Activated naive CD4-positive, alpha-beta T cell treated with anti-CD3 and anti-CD28 coated beads, Interleukin-2, amount 50 U/mL, for 72 hours (primary cell): ENCODE results near the gene BABAM2. TPM values are rescaled to one million over a fixed set of nuclear protein-coding genes. Genes with fewer than 3 reads are reported as not detected.

Experiments used
- ATAC-seq, 2 donors: fragments of 150-1000 bp; cut with Tn5 transposase; 2 replicates each; pipeline ENCODE4 v1.10.0; 2021; ENCODE audit warnings: mild to moderate bottlenecking in 2 of 2, moderate library complexity in 2 of 2
- DNase-seq, 2 donors: peaks; one replicate each; pipeline ENCODE4 v3.0.0; 2021 to 2022; ENCODE audit warnings: low spot score in 2 of 2
- H3K27ac Mint-ChIP-seq, 2 donors: one replicate each; pipeline ENCODE4 v1.8.0; 2022; ENCODE audit warnings: mild to moderate bottlenecking in 2 of 2, mixed read lengths in 2 of 2
- H3K36me3 Mint-ChIP-seq, 2 donors: one replicate each; pipeline ENCODE4 v1.8.0; 2022; ENCODE audit warnings: mixed read lengths in 2 of 2
- H3K9me3 Mint-ChIP-seq, 2 donors: one replicate each; pipeline ENCODE4 v1.8.0; 2022; ENCODE audit warnings: mixed read lengths in 2 of 2
- total RNA-seq, 2 donors: library from RNA; stranded (reverse); gene quantifications; one replicate each; pipeline ENCODE4 v1.2.3, GENCODE V29; 2022

BABAM2 gene
- total RNA-seq, 2 donors from 2014 or later, result 45.2 to 59.8 TPM

DNA sequence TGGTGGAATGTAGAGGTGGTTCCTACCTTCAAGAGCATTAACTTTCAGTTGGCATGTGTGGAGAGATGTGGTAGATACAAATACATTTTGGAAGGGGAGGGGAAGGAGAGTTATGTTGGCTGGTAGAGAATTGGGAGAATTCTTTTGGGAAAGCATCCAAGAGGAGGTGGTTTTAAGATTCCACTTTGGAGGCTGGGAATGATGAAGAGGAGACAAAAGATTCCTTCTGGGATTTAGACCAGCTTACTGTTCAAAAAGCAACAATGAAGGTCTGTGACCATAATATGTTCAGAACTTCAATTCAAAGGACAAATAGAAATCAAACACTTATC is 381.4 kb downstream of the BABAM2 start:
- H3K36me3 Mint-ChIP-seq, result peaks cover 5 to 13% of the 10 kb centered on the region in 2 donors
- no peak for DNase-seq
- H3K27ac Mint-ChIP-seq, result no peak overlapping the region
- no peak for ATAC-seq
- H3K9me3 Mint-ChIP-seq, result peaks cover 0 to 5% of the 10 kb centered on the region in 2 donors

GRCh38 chr2:28273751-28274150 is 383.2 kb downstream of the BABAM2 start:
- peaks cover 0 to 5% of the 10 kb centered on the region in 2 donors for H3K9me3 Mint-ChIP-seq
- H3K27ac Mint-ChIP-seq, result no peak overlapping the region
- ATAC-seq (peak; percentile 49 to 73), DNase-seq (no peak)
- peaks cover 5 to 13% of the 10 kb centered on the region in 2 donors for H3K36me3 Mint-ChIP-seq

- DNase-seq (no peak), ATAC-seq (no peak)
- Mint-ChIP-seq H3K9me3 (peaks cover 0 to 5% of the 10 kb centered on the region in 2 donors), H3K36me3 (peaks cover 5 to 13% of the 10 kb centered on the region in 2 donors), H3K27ac (no peak overlapping the region)
Measured at GRCh38 chr2:28274911-28275685, 384.6 kb downstream of the BABAM2 start.

- H3K9me3 Mint-ChIP-seq, result peaks cover 0 to 5% of the 10 kb centered on the region in 2 donors
- peak; percentile 87 to 95 for ATAC-seq
- no peak overlapping the region for H3K27ac Mint-ChIP-seq
- H3K36me3 Mint-ChIP-seq, result peaks cover 5 to 13% of the 10 kb centered on the region in 2 donors
- peak in 1 of 2 donors; percentile 15 for DNase-seq
Measured at GRCh38 chr2:28276076-28276618, 385.6 kb downstream of the BABAM2 start.

DNA sequence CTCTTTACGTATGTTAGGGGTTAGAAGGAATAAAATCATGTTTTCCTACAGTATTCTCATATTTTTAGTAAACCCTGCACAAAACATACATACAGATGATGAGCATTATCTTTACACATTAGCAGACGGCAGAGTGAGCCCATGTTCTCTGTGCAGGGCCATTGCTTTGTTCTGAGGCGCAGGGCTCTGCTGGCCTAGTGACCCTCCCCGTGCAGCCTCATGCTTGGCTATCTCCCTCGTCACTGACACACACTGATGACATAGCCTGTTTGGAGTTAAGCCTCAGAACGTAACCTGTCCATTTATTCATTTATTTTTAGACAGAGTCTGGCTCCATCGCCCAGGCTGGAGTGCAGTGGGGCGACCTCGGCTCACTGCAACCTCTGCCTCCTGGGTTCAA is 386.3 kb downstream of the BABAM2 start:
- Mint-ChIP-seq H3K27ac (no peak overlapping the region), H3K9me3 (peaks cover 0 to 2% of the 10 kb centered on the region in 2 donors), H3K36me3 (peaks cover 5 to 10% of the 10 kb centered on the region in 2 donors)
- no peak for ATAC-seq
- DNase-seq, result no peak

DNA sequence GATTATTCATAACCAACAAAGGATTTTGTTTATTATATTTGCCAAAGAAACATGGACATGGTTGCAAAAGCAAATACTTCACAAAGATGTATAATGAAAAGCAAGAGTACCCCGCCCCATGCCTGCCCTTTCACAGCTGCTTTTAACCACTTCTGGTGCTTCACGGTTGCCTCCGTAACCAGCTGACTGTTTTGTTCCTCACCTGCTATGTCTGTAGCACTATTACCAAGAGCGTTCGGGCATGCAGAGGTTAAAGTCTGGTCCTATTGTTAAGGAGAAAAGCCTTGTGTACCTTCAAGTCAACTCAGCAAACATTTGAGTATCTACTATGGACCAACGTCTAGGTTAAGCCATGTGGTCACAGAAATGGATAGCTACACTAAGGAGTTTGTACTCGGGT is 386.9 kb downstream of the BABAM2 start:
- H3K9me3 Mint-ChIP-seq, result no peaks in the 10 kb centered on the region
- DNase-seq, result no peak
- no peak overlapping the region for H3K27ac Mint-ChIP-seq
- no peak for ATAC-seq
- peaks cover 3 to 5% of the 10 kb centered on the region in 2 donors for H3K36me3 Mint-ChIP-seq

- ATAC-seq (no peak), DNase-seq (no peak)
- no peak overlapping the region for H3K27ac Mint-ChIP-seq
- no peaks in the 10 kb centered on the region for H3K9me3 Mint-ChIP-seq
- H3K36me3 Mint-ChIP-seq, result peaks cover 0 to 1% of the 10 kb centered on the region in 2 donors
Measured at GRCh38 chr2:28279371-28279770, 388.8 kb downstream of the BABAM2 start.

- DNase-seq, result no peak
- Mint-ChIP-seq H3K9me3 (no peaks in the 10 kb centered on the region), H3K36me3 (no peaks in the 10 kb centered on the region), H3K27ac (no peak overlapping the region)
- no peak for ATAC-seq
Measured at GRCh38 chr2:28280619-28281018, 390.1 kb downstream of the BABAM2 start.

- H3K36me3 Mint-ChIP-seq, result no peaks in the 10 kb centered on the region
- no peaks in the 10 kb centered on the region for H3K9me3 Mint-ChIP-seq
- no peak for DNase-seq
- no peak overlapping the region for H3K27ac Mint-ChIP-seq
- no peak for ATAC-seq
Measured at GRCh38 chr2:28281739-28282138, 391.2 kb downstream of the BABAM2 start.

GRCh38 chr2:28282248-28282647 is 391.7 kb downstream of the BABAM2 start:
- Mint-ChIP-seq H3K9me3 (no peaks in the 10 kb centered on the region), H3K36me3 (no peaks in the 10 kb centered on the region), H3K27ac (no peak overlapping the region)
- DNase-seq (no peak), ATAC-seq (no peak)

- Mint-ChIP-seq H3K27ac (peak overlapping the region in 1 of 2 donors; percentile 24), H3K9me3 (no peaks in the 10 kb centered on the region), H3K36me3 (no peaks in the 10 kb centered on the region)
- no peak for ATAC-seq
- no peak for DNase-seq
Measured at GRCh38 chr2:28282861-28283646, 392.5 kb downstream of the BABAM2 start.

DNA sequence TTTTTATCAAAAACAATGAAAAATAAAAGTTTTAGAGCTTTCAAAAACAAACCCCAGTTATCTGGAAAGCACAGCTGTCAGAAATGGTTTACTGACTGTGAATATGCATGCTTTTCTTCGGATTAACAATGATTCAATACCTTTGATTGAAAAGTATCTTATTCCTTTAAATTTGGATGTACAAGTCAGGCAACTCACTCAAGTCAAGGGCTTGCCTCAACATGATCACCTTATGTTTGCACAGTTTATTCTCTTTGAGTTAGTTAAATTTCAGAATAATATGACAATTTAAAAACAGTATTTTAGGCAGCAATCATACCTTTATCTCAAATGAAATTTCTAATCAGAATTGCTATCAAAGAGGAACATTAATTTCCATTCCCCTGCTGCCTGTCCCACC is 393.3 kb downstream of the BABAM2 start:
- no peaks in the 10 kb centered on the region for H3K9me3 Mint-ChIP-seq
- DNase-seq (no peak), ATAC-seq (no peak)
- peak overlapping the region in 1 of 2 donors; percentile 44 for H3K27ac Mint-ChIP-seq
- no peaks in the 10 kb centered on the region for H3K36me3 Mint-ChIP-seq

DNA sequence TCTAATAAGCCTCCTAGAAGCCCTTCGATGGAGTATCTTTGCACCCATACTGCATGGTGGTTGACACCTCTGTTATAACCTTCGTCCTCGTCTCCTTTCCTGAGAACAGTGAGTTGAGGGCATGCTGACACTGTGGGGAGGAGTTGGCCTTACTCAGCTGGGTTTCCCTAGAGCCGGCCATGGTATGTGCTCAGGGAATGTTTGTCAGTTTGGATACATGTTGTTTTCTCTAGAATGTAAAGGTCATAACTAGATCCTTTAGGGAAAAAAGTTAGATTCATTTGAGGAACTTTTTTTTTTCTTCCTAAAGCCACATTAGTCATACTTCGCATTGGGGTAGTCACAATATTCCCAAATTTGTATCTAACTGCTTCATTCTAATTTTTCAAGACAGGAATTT is 396.1 kb downstream of the BABAM2 start:
- peaks cover 0 to 4% of the 10 kb centered on the region in 2 donors for H3K36me3 Mint-ChIP-seq
- ATAC-seq, result no peak

GRCh38 chr2:28287256-28287915 is 396.9 kb downstream of the BABAM2 start:
- DNase-seq (no peak), ATAC-seq (no peak)
- H3K9me3 Mint-ChIP-seq, result no peaks in the 10 kb centered on the region
- H3K36me3 Mint-ChIP-seq, result peaks cover 0 to 4% of the 10 kb centered on the region in 2 donors
- H3K27ac Mint-ChIP-seq, result no peak overlapping the region

More for the DNA sequence above, 396.1 kb downstream of the BABAM2 start:
- DNase-seq, result no peak
- Mint-ChIP-seq H3K27ac (no peak overlapping the region), H3K9me3 (no peaks in the 10 kb centered on the region)

DNA sequence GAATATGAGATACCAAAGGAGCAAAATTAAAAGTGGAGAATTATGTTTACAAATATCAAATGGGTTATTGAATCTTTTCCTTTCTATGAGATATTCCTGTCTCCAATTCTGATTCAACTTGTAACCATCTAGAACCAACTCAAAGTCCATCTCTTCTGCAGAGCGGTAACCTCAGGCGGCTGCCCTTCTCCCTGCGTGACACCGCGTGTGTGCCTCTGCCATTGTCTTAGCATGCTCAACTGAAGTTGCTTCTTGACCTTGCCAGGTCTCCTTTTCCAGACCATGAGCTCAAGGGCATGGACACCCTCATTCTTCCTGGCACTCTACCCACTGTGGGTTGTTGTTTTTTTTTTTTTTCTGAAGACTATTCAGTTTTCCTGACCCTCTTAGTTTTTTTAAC is 398.1 kb downstream of the BABAM2 start:
- Mint-ChIP-seq H3K27ac (no peak overlapping the region), H3K9me3 (no peaks in the 10 kb centered on the region), H3K36me3 (peaks cover 0 to 4% of the 10 kb centered on the region in 2 donors)
- ATAC-seq (no peak), DNase-seq (no peak)

- Mint-ChIP-seq H3K36me3 (peaks cover 0 to 4% of the 10 kb centered on the region in 2 donors), H3K9me3 (no peaks in the 10 kb centered on the region), H3K27ac (no peak overlapping the region)
- DNase-seq (no peak), ATAC-seq (no peak)
Measured at GRCh38 chr2:28291811-28292440, 401.4 kb downstream of the BABAM2 start.
